K562 (cell line): Measurements from ENCODE around the gene FHIT.

Experiments
- BRF1 ChIP-seq: IDR thresholded peaks from 3 replicates; pipeline ENCODE4 v1.6.1; 2011; ENCODE audit warnings: borderline replicate concordance, mild to moderate bottlenecking; ENCODE audit not compliant: insufficient read length; ENCODE audit errors: extremely low read depth
- CTCF ChIP-seq, 3 experiments: IDR thresholded peaks in 2 of 3; conservative IDR thresholded peaks in 1 of 3; 2 replicates each; pipeline ENCODE4 v1.5.1; 2011 to 2012; ENCODE audit warnings: low read length in 3 of 3, mild to moderate bottlenecking in 3 of 3, control low read depth in 2 of 3, improper control_type of control experiment in 1 of 3, inconsistent platforms in 1 of 3, low read depth in 1 of 3, mixed read lengths in 1 of 3, moderate library complexity in 1 of 3; ENCODE audit not compliant: insufficient read depth in 2 of 3
- NCOA2 ChIP-seq, 2 experiments: fragments of 450-650 bp; IDR thresholded peaks; 2 replicates each; pipeline ENCODE4 v1.6.1; 2018; ENCODE audit warnings: mild to moderate bottlenecking in 2 of 2, moderate library complexity in 1 of 2; ENCODE audit not compliant: partially characterized antibody in 2 of 2
- NELFE ChIP-seq: IDR thresholded peaks from 2 replicates; pipeline ENCODE4 v1.6.1; 2011; ENCODE audit warnings: mild to moderate bottlenecking; ENCODE audit not compliant: insufficient read depth, insufficient read length
- SIN3A ChIP-seq, 2 experiments: fragments of 150-350 bp in 1 of 2; IDR thresholded peaks; 2 replicates each; pipeline ENCODE4 v1.6.1; 2011 to 2016; ENCODE audit warnings: borderline replicate concordance in 2 of 2, low read depth in 2 of 2, low read length in 2 of 2, mild to moderate bottlenecking in 2 of 2, moderate library complexity in 2 of 2; ENCODE audit not compliant: control insufficient read depth in 1 of 2
- SOX6 ChIP-seq: fragments of 450-650 bp; IDR thresholded peaks from 2 replicates; pipeline ENCODE4 v1.6.1; 2014; ENCODE audit warnings: mild to moderate bottlenecking
- TAF1 ChIP-seq: IDR thresholded peaks from 2 replicates; pipeline ENCODE4 v1.6.1; 2011; ENCODE audit warnings: mild to moderate bottlenecking, low read length, moderate library complexity; ENCODE audit not compliant: insufficient read depth, control insufficient read depth, severe bottlenecking; ENCODE audit errors: extremely low read depth
- ZKSCAN1 ChIP-seq: fragments of 150-350 bp; IDR thresholded peaks from 2 replicates; pipeline ENCODE4 v1.6.1; 2016; ENCODE audit warnings: low read depth, low read length
- ZNF41 ChIP-seq: fragments of 250-450 bp; sonication (Bioruptor Pico); conservative IDR thresholded peaks from 2 replicates; pipeline ENCODE4 v1.4.0; 2020; ENCODE audit warnings: mild to moderate bottlenecking
- ZNF740 ChIP-seq, 3 experiments: fragments of 200-800 bp in 1 of 3; sonication (Bioruptor generic) in 1 of 3; sonication (generic) in 1 of 3; formaldehyde crosslinking in 1 of 3; IDR thresholded peaks; 2 replicates each; pipeline versions ENCODE4 v1.6.1 to v1.8.0; 2016 to 2022; ENCODE audit warnings: mild to moderate bottlenecking in 2 of 3, missing compliant biosample characterization in 2 of 3, missing genetic modification characterization in 2 of 3, missing genetic modification reagents in 1 of 3

GRCh38 chr3:60202052-60202726 lies 1049.1 kb downstream of the FHIT start:
- TF ChIP-seq ZNF740 (CRISPR knock-in tag; IDR thresholded peaks at IDR 0.05) (no peak), ZNF740 (tag; IDR thresholded peaks at IDR 0.05) (no peak), SIN3A (IDR thresholded peaks at IDR 0.05; ENCODE audit: borderline replicate concordance in 2 of 2, control insufficient read depth in 1 of 2, low read depth in 2 of 2, low read length in 2 of 2) (no peak), SOX6 (no peak), ZNF41 (no peak), TAF1 (no peak), BRF1 (no peak), CTCF (IDR thresholded peaks at IDR 0.05 in 2 of 3, conservative IDR thresholded peaks at IDR 0.05 in 1 of 3; ENCODE audit: insufficient read depth in 2 of 3, low read depth in 1 of 3, low read length in 3 of 3) (no peak), ZKSCAN1 (no peak), NCOA2 (IDR thresholded peaks at IDR 0.05; ENCODE audit: partially characterized antibody in 2 of 2) (no peak), NELFE (no peak)
